SK-N-SH treated with all-trans-retinoic acid at 6 μM for 48 hours (cell line): ENCODE data around the gene CAB39L.

Experiments
- ISL1 ChIP-seq: fragments of 250-450 bp; sonication (Bioruptor Pico); IDR thresholded peaks from 2 replicates; pipeline ENCODE4 v2.1.2; 2022; ENCODE audit warnings: mild to moderate bottlenecking, moderate library complexity
- OSR1 ChIP-seq: fragments of 250-450 bp; sonication (Bioruptor Pico); IDR thresholded peaks from 2 replicates; pipeline ENCODE4 v1.8.0; 2022; ENCODE audit warnings: moderate library complexity, mild to moderate bottlenecking, inconsistent platforms
- PATZ1 ChIP-seq: fragments of 250-450 bp; sonication (Bioruptor Pico); IDR thresholded peaks from 2 replicates; pipeline ENCODE4 v1.8.0; 2020; ENCODE audit warnings: mild to moderate bottlenecking, moderate library complexity, borderline replicate concordance
- ZFP3 ChIP-seq: fragments of 250-450 bp; sonication (Bioruptor Pico); IDR thresholded peaks from 2 replicates; pipeline ENCODE4 v1.5.0; 2020; ENCODE audit warnings: mild to moderate bottlenecking, moderate library complexity
- ZFP30 ChIP-seq: fragments of 450-650 bp; formaldehyde crosslinking; IDR thresholded peaks from 2 replicates; pipeline ENCODE4 v1.5.0; 2022; ENCODE audit warnings: mild to moderate bottlenecking, moderate library complexity
- TF ChIP-seq, protein P1 (sequence below): fragments of 250-450 bp; sonication (Bioruptor Pico); IDR thresholded peaks from 2 replicates; pipeline ENCODE4 v1.5.1; 2021; ENCODE audit warnings: mild to moderate bottlenecking, moderate library complexity
- TF ChIP-seq, protein P2 (sequence below): fragments of 250-450 bp; sonication (Bioruptor Pico); IDR thresholded peaks from 2 replicates; pipeline ENCODE4 v1.5.1; 2020; ENCODE audit warnings: low read depth, mild to moderate bottlenecking, moderate library complexity

DNA sequence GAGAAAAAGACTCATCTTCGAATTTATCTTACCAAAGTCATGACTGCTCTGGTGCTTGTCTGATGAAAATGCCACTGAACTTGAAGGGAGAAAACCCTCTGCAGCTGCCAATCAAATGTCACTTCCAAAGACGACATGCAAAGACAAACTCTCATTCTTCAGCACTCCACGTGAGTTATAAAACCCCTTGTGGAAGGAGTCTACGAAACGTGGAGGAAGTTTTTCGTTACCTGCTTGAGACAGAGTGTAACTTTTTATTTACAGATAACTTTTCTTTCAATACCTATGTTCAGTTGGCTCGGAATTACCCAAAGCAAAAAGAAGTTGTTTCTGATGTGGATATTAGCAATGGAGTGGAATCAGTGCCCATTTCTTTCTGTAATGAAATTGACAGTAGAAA lies 32.7 kb upstream of the CAB39L start:
- TF ChIP-seq OSR1 (CRISPR knock-in tag) (no peak), ZFP3 (no peak), ISL1 (no peak), PATZ1 (CRISPR knock-in tag) (no peak), ZFP30 (no peak)
- TF ChIP-seq, protein P1, sequence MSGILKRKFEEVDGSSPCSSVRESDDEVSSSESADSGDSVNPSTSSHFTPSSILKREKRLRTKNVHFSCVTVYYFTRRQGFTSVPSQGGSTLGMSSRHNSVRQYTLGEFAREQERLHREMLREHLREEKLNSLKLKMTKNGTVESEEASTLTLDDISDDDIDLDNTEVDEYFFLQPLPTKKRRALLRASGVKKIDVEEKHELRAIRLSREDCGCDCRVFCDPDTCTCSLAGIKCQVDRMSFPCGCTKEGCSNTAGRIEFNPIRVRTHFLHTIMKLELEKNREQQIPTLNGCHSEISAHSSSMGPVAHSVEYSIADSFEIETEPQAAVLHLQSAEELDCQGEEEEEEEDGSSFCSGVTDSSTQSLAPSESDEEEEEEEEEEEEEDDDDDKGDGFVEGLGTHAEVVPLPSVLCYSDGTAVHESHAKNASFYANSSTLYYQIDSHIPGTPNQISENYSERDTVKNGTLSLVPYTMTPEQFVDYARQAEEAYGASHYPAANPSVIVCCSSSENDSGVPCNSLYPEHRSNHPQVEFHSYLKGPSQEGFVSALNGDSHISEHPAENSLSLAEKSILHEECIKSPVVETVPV (CRISPR knock-in tag) = no peak
- TF ChIP-seq, protein P2, sequence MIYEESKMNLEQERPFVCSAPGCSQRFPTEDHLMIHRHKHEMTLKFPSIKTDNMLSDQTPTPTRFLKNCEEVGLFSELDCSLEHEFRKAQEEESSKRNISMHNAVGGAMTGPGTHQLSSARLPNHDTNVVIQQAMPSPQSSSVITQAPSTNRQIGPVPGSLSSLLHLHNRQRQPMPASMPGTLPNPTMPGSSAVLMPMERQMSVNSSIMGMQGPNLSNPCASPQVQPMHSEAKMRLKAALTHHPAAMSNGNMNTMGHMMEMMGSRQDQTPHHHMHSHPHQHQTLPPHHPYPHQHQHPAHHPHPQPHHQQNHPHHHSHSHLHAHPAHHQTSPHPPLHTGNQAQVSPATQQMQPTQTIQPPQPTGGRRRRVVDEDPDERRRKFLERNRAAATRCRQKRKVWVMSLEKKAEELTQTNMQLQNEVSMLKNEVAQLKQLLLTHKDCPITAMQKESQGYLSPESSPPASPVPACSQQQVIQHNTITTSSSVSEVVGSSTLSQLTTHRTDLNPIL (CRISPR knock-in tag) = no peak
